ENCODE results near the gene PEDS1.
"Not testable (repeated sequence)": the region's sequence is repeated elsewhere in the genome, so short reads cannot be mapped to it uniquely, and the experiment has no call there.

PEDS1 gene

DNA sequence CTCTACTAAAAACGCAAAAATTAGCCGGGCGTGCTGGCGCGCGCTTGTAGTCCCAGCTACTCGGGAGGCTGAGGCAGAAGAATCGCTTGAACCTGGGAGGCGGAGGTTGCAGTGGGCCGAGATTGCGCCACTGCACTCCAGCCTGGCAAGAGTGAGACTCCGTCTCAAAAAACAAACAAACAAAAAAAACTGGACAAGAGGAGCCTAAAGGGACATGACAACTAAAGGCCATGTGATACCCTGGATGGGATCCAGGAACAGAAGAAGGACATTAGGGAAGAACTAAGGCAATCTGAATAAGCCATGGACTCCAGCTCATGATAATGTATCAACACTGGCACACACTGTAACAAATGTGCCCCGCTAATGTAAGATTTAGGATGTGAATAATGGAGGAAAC is 15.8 kb downstream of the PEDS1 start:
- in situ Hi-C loops (cut with MboI; ENCODE audit: low sequenced_read_pairs) = not testable (repeated sequence)

DNA sequence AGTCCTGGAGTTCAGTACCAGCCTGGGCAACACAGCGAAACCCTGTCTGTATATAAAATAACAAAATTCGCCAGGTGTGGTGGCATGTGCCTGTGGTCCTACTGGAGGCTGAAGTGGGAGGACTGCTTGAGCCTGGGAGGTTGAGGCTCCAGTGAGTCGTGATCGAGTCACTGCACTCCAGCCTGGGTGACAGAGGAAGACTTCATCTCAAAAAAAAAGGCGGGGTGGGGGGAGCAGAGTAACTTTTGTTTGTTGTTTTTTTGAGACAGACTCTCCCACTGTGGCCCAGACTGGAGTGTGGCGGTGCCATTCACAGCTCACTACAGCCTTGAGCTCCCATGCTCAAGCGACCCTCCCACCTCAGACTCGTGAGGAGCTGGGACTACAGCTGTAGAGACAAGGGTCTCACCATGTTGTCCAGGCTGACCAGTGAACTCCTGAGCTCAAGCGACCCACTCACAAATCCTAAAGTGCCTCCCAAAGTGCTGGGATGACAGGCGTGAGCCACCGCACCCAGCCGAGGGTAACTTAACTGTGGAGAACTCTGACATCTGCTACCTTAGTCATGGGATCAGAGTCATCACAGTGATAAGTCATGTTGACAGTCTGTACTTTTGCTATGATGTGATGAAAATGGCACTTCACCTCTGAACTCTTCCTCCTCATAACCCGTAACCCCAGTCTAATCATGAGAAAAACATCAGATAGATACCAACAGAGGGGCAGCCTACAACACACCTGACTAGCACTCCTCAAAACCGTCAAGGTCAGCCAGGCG is 16.5 kb downstream of the PEDS1 start:
- in situ Hi-C loops (cut with MboI; ENCODE audit: low sequenced_read_pairs) = no loop called here

DNA sequence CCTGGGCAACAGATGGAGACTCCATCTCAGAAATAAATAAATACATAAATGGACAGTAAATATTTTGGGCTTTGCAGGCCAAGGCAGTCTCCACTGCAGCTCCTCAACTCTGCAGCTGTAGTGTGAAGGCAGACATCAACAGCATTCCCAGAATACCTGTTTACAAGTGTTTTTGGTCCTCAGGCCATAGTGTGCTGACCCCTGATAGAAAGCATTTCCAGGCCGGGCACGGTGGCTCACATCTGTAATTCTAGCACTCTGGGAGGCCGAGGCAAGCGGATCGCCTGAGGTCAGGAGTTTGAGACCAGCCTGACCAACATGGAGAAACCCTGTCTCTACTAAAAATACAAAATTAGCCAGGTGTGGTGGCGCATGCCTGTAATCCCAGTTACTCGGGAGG is 18.4 kb downstream of the PEDS1 start:
- in situ Hi-C loops (cut with MboI; ENCODE audit: low sequenced_read_pairs) = not testable (repeated sequence)

DNA sequence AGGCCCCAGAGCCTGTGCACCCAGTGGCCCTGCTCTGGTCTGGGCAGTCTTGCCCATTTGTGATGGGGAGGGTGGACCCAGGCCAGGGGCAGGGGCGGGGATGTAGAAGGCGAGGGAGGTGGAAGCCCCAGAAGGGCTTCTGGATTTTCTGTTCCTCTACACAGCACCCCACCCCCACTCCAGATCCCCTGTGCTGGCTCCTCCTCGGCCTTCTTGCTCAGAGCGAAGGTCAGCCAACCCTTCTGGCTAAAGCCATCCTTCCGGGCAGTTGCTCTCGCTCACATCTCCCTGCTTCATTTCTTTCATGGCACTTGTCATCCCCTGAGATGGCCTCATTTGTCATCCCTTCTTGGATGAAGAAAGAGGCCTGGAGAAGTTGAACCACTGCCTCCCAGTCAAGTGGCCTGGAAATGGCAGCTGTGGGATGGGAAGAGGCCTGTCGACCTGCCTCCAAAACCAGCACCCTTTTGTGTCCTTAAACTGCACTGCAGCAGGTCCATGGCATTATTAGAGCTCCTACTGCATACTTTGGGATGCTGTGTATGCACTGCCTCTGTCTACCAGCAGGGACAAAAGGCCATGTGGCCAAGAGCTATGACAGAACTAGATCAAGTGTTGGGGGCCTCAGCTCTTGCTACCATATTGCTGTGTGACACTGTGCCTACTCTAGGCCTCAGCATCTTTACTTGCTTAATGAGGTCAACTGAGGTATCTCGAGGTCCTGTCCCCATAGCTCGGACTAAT is 19.9 kb downstream of the PEDS1 start:
- in situ Hi-C loops (cut with MboI; ENCODE audit: low sequenced_read_pairs) = no loop called here

GRCh38 chr20:50133041-50133440 is 20.5 kb downstream of the PEDS1 start:
- in situ Hi-C loops (cut with MboI; ENCODE audit: low sequenced_read_pairs) = no loop called here

DNA sequence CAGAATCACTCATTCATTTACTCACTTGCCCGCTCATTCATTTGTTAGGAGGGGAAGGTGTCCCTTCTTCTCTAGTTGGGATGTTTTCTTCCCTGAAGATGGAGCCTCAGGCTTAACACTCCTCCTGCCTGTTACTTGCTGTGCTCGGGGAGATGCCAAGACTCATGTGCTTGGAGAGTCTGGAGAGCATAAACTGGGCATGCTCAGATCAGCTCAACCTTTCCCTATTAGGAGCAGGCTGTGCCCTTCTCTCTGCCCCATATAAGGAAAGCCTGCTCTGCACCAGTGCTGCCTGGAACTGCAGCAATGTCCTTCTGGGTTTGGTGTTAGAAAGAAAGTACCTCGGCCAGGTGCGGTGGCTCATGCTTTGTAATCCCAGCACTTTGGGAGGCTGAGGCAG is 22.5 kb downstream of the PEDS1 start:
- in situ Hi-C loops (cut with MboI; ENCODE audit: low sequenced_read_pairs) = no loop called here

DNA sequence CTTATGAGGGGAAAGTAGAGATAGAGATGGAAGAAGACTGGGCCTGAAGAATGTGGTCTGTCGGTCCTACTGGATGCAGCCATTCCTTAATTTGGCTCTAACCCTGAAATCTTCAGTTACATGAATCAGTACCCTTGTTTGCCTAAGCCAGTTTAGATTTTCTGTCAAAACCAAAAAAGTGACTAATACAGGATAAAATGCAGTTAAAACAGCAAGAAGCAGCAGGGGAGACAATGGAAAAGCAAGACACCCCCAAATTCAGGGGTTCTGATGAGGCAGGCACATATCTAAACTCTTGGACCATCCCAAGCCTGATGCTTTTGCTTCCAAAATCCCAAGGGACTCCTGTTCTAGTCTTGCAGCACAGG is 23.2 kb downstream of the PEDS1 start:
- in situ Hi-C loops (cut with MboI; ENCODE audit: low sequenced_read_pairs) = no loop called here

- in situ Hi-C loops (cut with MboI; ENCODE audit: low sequenced_read_pairs) = no loop called here
Observed at GRCh38 chr20:50129662-50130355, 23.7 kb downstream of the PEDS1 start.

DNA sequence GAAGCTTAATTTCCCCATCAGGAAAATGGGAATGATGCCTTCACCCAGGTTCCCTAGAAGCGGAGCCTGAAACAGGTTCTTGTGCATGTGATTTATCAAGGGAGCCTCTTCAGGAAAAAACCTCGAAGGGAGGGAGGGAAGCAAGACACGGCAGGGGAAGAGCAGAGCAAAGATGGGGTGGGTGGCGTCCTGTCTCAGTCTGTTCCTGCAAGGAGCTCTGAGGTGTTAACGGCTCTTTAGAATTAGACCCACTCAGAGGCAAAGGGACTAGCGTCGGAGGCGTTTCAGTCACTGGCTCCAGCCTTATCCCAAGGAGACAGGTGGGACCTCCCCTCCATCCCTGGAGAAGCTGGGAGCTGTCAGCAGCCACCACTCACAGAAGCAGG is 25.0 kb downstream of the PEDS1 start:
- in situ Hi-C loops (cut with MboI; ENCODE audit: low sequenced_read_pairs) = no loop called here

DNA sequence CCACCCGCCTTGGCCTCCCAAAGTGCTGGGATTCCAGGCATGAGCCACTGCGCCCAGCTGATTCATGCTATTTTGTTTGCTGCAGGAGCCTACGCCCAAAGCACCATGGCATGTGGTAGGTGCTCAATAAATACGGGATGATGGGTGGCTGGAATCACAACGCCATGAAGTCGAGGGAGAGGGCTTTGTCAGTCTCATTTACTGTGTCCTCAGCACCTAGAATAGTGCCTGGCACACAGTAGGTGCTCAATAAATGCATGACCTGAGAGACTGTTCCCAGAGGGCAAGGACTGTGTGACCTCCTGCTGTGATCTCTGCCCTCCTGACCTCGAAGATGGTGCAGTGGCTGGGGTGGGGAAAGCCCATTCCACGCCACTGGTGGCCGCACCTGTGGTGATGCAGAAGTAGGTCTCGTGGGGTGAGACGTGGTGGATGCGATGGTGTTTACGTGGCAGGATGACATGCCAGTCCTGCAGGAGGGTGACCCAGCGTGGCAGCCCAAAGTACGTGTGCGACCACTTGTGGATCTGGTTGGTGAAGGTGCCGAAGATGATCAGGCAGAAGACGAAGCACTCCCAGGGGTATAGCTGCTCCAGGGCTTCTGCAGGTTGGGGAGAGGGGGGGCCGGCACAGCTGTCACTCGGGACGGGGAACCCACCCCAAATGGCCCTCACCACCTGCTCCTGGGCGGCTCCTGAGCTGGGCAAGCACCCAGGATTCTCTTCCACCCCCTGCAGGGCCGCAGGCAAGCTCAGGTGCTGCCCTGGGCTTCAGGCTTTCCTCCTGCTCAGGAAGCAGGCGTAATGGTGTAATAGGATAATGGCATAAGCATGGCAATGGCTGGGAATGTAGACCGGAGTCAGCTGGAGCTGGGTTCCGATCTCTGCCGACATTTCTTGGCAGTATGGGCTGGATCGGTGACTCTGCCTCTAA is 25.7 kb downstream of the PEDS1 start:
- in situ Hi-C loops (cut with MboI; ENCODE audit: low sequenced_read_pairs) = no loop called here

GRCh38 chr20:50126662-50127061 is 26.9 kb downstream of the PEDS1 start:
- in situ Hi-C loops (cut with MboI; ENCODE audit: low sequenced_read_pairs) = no loop called here

GRCh38 chr20:50125279-50125678 is 28.2 kb downstream of the PEDS1 start:
- in situ Hi-C loops (cut with MboI; ENCODE audit: low sequenced_read_pairs) = no loop called here

DNA sequence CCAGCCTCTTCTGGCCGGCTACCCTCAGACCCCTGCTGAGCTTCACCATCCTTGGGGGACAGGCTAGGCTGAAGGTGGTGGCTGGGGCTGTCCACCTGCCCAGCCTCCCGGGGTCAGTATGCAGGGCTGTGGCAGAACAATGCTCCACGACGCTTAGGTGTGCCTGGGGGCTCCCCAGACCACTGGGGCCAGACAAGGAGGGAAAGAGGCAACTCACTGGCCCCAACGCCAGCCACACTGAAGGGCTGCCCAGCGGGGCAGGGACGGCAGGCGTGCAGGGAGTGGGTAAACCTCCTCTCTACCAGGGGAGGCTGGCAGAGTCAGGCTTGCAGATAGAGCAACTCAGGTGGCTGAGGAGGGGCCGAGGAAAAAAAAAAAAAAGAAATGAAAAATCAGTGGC is 29.0 kb downstream of the PEDS1 start:
- in situ Hi-C loops (cut with MboI; ENCODE audit: low sequenced_read_pairs) = no loop called here

GRCh38 chr20:50123418-50123817 is 30.1 kb downstream of the PEDS1 start:
- in situ Hi-C loops (cut with MboI; ENCODE audit: low sequenced_read_pairs) = no loop called here

DNA sequence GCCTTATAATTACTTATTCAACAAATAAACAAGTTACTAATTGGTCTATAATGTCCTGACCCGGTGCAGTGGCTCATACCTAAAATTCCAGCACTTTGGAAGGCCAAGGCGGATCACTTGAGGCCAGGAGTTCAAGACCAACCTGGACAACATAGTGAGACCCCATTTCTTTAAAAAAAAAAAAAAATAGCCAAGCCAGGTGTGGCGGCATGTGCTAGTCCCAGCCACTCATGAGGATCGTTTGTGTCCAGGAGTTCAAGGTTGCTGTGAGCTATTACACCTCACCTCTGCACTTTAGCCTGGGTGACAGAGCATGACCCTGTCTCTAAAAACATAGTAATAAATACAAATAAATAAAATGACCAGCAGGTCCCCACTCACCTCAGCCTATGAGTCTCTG is 30.8 kb downstream of the PEDS1 start:
- in situ Hi-C loops (cut with MboI; ENCODE audit: low sequenced_read_pairs) = no loop called here

GRCh38 chr20:50121858-50122271 is 31.7 kb downstream of the PEDS1 start:
- in situ Hi-C loops (cut with MboI; ENCODE audit: low sequenced_read_pairs) = no loop called here

- in situ Hi-C loops (cut with MboI; ENCODE audit: low sequenced_read_pairs) = no loop called here
Observed at GRCh38 chr20:50120935-50121693, 32.4 kb downstream of the PEDS1 start.

- in situ Hi-C loops (cut with MboI; ENCODE audit: low sequenced_read_pairs) = no loop called here
Observed at GRCh38 chr20:50118203-50118602, 35.3 kb downstream of the PEDS1 start.

DNA sequence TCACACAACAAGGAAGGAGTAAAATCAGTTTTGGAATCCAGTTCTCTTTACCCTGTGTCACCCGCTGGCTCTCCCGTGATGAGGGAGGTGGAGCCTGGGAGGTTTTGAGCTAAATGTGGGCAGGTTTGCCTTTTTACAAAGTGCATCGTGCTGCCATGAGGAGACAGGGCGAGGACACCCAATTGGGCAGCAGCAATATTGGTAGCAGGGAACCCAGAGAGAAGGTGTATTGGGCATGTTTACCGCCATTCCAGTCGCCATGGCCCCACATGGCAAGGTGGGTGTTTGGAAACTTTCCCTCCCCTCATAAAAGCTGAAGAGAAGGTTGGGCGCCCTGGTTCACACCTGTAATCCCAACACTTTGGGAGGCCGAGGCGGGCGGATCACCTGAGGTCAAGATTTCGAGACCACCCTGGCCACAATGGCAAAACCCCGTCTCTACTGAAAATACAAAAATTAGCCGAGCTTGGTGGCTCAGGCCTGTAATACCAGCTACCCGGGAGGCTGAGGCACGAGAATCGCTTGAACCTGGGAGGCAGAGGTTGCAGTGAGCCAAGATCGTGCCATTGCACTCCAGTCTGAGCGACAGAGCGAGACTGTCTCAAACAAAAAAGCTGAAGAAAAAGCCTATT is 37.0 kb downstream of the PEDS1 start:
- in situ Hi-C loops (cut with MboI; ENCODE audit: low sequenced_read_pairs) = no loop called here

All from hTERT RPE-1 (cell line).